ENCODE data around the gene EFCAB7.

DNA sequence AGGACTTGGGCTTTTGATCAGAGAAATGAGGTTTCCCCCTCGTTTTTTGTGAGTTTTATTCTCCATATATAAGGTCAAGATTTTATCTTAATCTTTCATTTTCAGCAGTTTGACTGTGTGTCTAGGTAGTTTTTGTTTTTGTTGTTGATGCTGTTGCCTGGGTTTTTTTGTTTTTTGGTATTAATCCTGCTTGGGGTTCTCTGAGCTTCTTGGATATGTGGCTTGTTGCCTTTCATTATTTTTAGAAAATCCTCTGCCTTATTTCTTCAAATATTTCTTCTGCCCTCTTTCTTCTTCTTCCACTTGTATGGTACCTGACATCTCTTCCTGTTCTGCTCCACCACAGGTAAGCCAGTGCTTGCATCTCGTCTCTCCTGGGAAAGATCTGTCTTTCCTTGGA lies 25.0 kb downstream of the EFCAB7 start:
- TF ChIP-seq, protein P1, sequence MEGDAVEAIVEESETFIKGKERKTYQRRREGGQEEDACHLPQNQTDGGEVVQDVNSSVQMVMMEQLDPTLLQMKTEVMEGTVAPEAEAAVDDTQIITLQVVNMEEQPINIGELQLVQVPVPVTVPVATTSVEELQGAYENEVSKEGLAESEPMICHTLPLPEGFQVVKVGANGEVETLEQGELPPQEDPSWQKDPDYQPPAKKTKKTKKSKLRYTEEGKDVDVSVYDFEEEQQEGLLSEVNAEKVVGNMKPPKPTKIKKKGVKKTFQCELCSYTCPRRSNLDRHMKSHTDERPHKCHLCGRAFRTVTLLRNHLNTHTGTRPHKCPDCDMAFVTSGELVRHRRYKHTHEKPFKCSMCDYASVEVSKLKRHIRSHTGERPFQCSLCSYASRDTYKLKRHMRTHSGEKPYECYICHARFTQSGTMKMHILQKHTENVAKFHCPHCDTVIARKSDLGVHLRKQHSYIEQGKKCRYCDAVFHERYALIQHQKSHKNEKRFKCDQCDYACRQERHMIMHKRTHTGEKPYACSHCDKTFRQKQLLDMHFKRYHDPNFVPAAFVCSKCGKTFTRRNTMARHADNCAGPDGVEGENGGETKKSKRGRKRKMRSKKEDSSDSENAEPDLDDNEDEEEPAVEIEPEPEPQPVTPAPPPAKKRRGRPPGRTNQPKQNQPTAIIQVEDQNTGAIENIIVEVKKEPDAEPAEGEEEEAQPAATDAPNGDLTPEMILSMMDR (IDR thresholded peaks at IDR 0.05; ENCODE audit: insufficient read depth, low read depth, low read length), result no peak
- TF ChIP-seq EZH2 (IDR thresholded peaks at IDR 0.05; ENCODE audit: insufficient read depth, low read length), result no peak

Measured in astrocyte (in vitro differentiated cells and primary cell).